Neural progenitor cell (in vitro differentiated cells): ENCODE results near the gene FAM216A. TPM values are rescaled to one million over a fixed set of nuclear protein-coding genes. Genes with fewer than 3 reads are reported as not detected.

ENCODE experiments used
- DNase-seq: peaks from one replicate; pipeline ENCODE4 v3.0.0-alpha.2; 2016; ENCODE audit warnings: low spot score
- H2AFZ ChIP-seq: fragments of 200-600 bp; sonication (generic); replicated peaks from 2 replicates; pipeline ENCODE4 v1.6.1; 2016; ENCODE audit warnings: antibody characterized with exemption
- H3F3A ChIP-seq: fragments of 200-600 bp; sonication (generic); 2 replicates; pipeline ENCODE4 v1.6.1; 2016; ENCODE audit warnings: antibody characterized with exemption, low read depth
- H3K27ac ChIP-seq: fragments of 200-600 bp; sonication (generic); 2 replicates; pipeline ENCODE4 v1.5.1; 2016; ENCODE audit warnings: mild to moderate bottlenecking
- H3K27me3 ChIP-seq: fragments of 200-600 bp; sonication (generic); 2 replicates; pipeline ENCODE4 v1.6.1; 2016; ENCODE audit warnings: mild to moderate bottlenecking, moderate library complexity
- H3K36me3 ChIP-seq: fragments of 200-600 bp; sonication (generic); 2 replicates; pipeline ENCODE4 v1.5.1; 2016
- H3K4me1 ChIP-seq: fragments of 200-600 bp; sonication (generic); 2 replicates; pipeline ENCODE4 v1.6.1; 2016; ENCODE audit warnings: mixed run types
- H3K4me2 ChIP-seq: fragments of 200-600 bp; sonication (generic); 2 replicates; pipeline ENCODE4 v1.6.1; 2016
- H3K4me3 ChIP-seq: fragments of 200-600 bp; sonication (generic); 2 replicates; pipeline ENCODE4 v1.5.1; 2016
- H3K79me2 ChIP-seq: fragments of 200-600 bp; sonication (generic); 2 replicates; pipeline ENCODE4 v1.6.1; 2016; ENCODE audit warnings: low read depth
- H3K9ac ChIP-seq: fragments of 200-600 bp; sonication (generic); 2 replicates; pipeline ENCODE4 v1.6.1; 2016
- H3K9me3 ChIP-seq: fragments of 200-600 bp; sonication (generic); 2 replicates; pipeline ENCODE4 v1.5.1; 2016; ENCODE audit warnings: low read depth
- H4K20me1 ChIP-seq: fragments of 200-600 bp; sonication (generic); 2 replicates; pipeline ENCODE4 v1.6.1; 2016; ENCODE audit warnings: low read depth
- H3K27ac Mint-ChIP-seq: 3 replicates; pipeline ENCODE4 v1.8.0; 2021; ENCODE audit warnings: mixed read lengths
- H3K27me3 Mint-ChIP-seq: 2 replicates; pipeline ENCODE4 v1.8.0; 2022; ENCODE audit warnings: low read depth, mild to moderate bottlenecking, inconsistent platforms, moderate library complexity, mixed read lengths; ENCODE audit not compliant: insufficient read depth
- H3K36me3 Mint-ChIP-seq: 3 replicates; pipeline ENCODE4 v1.8.0; 2021; ENCODE audit warnings: mixed read lengths
- H3K4me1 Mint-ChIP-seq: 3 replicates; pipeline ENCODE4 v1.8.0; 2021; ENCODE audit warnings: mixed read lengths
- H3K4me3 Mint-ChIP-seq: 3 replicates; pipeline ENCODE4 v1.8.0; 2021; ENCODE audit warnings: mild to moderate bottlenecking, moderate library complexity, mixed read lengths
- H3K9me3 Mint-ChIP-seq: 3 replicates; pipeline ENCODE4 v1.8.0; 2020; ENCODE audit warnings: mixed read lengths
- EZH2 ChIP-seq: fragments of 200-600 bp; sonication (generic); IDR thresholded peaks from 2 replicates; pipeline ENCODE4 v1.6.1; 2017; ENCODE audit warnings: antibody characterized with exemption, mild to moderate bottlenecking, moderate library complexity
- EZH2phosphoT487 ChIP-seq: fragments of 200-600 bp; sonication (generic); IDR thresholded peaks from 2 replicates; pipeline ENCODE4 v1.6.1; 2017; ENCODE audit warnings: antibody characterized with exemption
- total RNA-seq: library from RNA; depleted of rRNA; stranded (reverse); fragments of >200 nt; gene quantifications from 2 replicates; pipeline ENCODE4 v1.2.3, GENCODE V29; 2015; ENCODE audit warnings: low replicate concordance
- TF ChIP-seq, protein P1 (sequence below): fragments of 200-600 bp; sonication (generic); IDR thresholded peaks from 2 replicates; pipeline ENCODE4 v1.5.1; 2017; ENCODE audit warnings: antibody characterized with exemption, mild to moderate bottlenecking

Gene FAM216A
- total RNA-seq, 1 donor from 2014 or later: 87.5 TPM

- Mint-ChIP-seq H3K9me3 (peaks cover 10% of the 10 kb centered on the region), H3K27me3 (peaks cover 8% of the 10 kb centered on the region), H3K27ac (peak within 1 kb of the TSS; percentile 90), H3K36me3 (peaks cover 11% of the 10 kb centered on the region), H3K4me1 (peaks cover 18% of the 10 kb centered on the region), H3K4me3 (peak within 1 kb of the TSS; percentile 99)
- H3K27ac ChIP-seq: no peak within 1 kb of the TSS
- H3K79me2 ChIP-seq: peaks cover 47% of the 10 kb centered on the region
- no peaks in the 10 kb centered on the region for H3K36me3 ChIP-seq
- peak within 1 kb of the TSS; percentile 66 for H2AFZ ChIP-seq
- peaks cover 10% of the 10 kb centered on the region for H3F3A ChIP-seq
- H3K4me2 ChIP-seq: peak within 1 kb of the TSS; percentile 85
- peak within 1 kb of the TSS; percentile 84 for H3K9ac ChIP-seq
- H3K4me1 ChIP-seq: peaks cover 11% of the 10 kb centered on the region
- peaks cover 16% of the 10 kb centered on the region for H4K20me1 ChIP-seq
- no peaks in the 10 kb centered on the region for H3K9me3 ChIP-seq
- peak within 1 kb of the TSS; percentile 87 for H3K4me3 ChIP-seq
- DNase-seq: peak; percentile 97
- peaks cover 11% of the 10 kb centered on the region for H3K27me3 ChIP-seq
- no peak for TF ChIP-seq EZH2
- TF ChIP-seq, protein P1, sequence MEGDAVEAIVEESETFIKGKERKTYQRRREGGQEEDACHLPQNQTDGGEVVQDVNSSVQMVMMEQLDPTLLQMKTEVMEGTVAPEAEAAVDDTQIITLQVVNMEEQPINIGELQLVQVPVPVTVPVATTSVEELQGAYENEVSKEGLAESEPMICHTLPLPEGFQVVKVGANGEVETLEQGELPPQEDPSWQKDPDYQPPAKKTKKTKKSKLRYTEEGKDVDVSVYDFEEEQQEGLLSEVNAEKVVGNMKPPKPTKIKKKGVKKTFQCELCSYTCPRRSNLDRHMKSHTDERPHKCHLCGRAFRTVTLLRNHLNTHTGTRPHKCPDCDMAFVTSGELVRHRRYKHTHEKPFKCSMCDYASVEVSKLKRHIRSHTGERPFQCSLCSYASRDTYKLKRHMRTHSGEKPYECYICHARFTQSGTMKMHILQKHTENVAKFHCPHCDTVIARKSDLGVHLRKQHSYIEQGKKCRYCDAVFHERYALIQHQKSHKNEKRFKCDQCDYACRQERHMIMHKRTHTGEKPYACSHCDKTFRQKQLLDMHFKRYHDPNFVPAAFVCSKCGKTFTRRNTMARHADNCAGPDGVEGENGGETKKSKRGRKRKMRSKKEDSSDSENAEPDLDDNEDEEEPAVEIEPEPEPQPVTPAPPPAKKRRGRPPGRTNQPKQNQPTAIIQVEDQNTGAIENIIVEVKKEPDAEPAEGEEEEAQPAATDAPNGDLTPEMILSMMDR: no peak
- no peak for TF ChIP-seq EZH2phosphoT487
Observed at GRCh38 chr12:110501752-110502738, 33.4 kb downstream of the FAM216A start, which contains the start of the genes RAD9B and VPS29. RAD9B (plus strand) TSS chr12:110502331; CDS start chr12:110502338, 7 bp downstream. VPS29 (minus strand) TSS chr12:110502111; CDS start chr12:110502051, 60 bp downstream.

DNA sequence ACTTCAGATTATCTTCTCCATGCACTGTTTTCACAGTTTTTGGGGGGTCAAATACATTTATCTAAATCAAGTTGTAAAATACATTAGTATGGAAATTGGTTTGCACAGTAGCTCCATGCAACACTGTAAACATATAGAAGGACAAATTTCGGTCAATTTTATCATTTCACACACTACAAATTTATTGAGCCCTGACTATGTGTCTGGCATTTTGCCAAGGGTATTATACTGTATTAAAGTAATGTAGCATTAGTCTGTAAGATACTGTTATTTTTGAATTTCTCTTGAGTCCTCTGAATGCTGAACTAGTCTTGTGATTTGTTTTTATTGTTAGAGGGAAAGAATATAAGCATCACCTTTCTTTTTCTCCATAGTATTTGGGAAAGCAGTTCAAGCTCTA lies 34.8 kb downstream of the FAM216A start:
- H3K36me3 Mint-ChIP-seq: peaks cover 11% of the 10 kb centered on the region
- no peak overlapping the region for H3K27ac Mint-ChIP-seq
- H2AFZ ChIP-seq: no peak overlapping the region
- H3K9me3 Mint-ChIP-seq: peaks cover 10% of the 10 kb centered on the region
- TF ChIP-seq EZH2phosphoT487: no peak
- TF ChIP-seq, protein P1: no peak
- no peak for TF ChIP-seq EZH2
- H3K4me1 Mint-ChIP-seq: peaks cover 18% of the 10 kb centered on the region
- H3K4me3 Mint-ChIP-seq: no peak overlapping the region
- H3K27ac ChIP-seq: no peak overlapping the region
- H3K27me3 ChIP-seq: peaks cover 11% of the 10 kb centered on the region
- peaks cover 10% of the 10 kb centered on the region for H3F3A ChIP-seq
- H3K79me2 ChIP-seq: peaks cover 34% of the 10 kb centered on the region
- peaks cover 11% of the 10 kb centered on the region for H3K4me1 ChIP-seq
- no peaks in the 10 kb centered on the region for H3K36me3 ChIP-seq
- no peak for DNase-seq
- H4K20me1 ChIP-seq: peaks cover 16% of the 10 kb centered on the region
- no peak overlapping the region for H3K4me3 ChIP-seq
- no peak overlapping the region for H3K4me2 ChIP-seq
- H3K9ac ChIP-seq: no peak overlapping the region
- H3K9me3 ChIP-seq: no peaks in the 10 kb centered on the region
- peaks cover 8% of the 10 kb centered on the region for H3K27me3 Mint-ChIP-seq

DNA sequence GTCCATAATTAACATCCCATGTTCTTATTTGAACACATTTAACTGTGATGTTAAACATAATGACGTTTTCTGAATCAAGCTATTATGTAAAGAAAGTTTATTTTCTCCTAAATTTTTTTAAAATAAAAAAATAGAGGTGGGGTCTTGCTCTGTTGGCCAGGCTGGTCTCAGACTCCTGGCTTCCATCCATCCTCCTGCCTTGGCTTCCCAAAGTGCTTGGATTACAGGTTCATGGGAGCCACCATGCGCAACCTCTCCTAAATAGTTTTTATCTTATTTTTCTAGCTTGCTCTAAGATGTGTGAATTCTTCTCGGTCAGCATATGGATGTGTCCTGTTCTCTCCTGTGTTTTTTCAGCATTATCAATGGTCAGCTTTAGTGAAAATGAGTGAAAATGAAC lies 36.7 kb downstream of the FAM216A start:
- Histone ChIP-seq H2AFZ (no peak overlapping the region), H3K36me3 (no peaks in the 10 kb centered on the region), H3K9ac (no peak overlapping the region), H3K4me1 (peaks cover 8% of the 10 kb centered on the region), H3K79me2 (peaks cover 15% of the 10 kb centered on the region), H3K27ac (no peak overlapping the region), H4K20me1 (peaks cover 14% of the 10 kb centered on the region), H3K4me2 (no peak overlapping the region), H3K4me3 (no peak overlapping the region), H3K9me3 (no peaks in the 10 kb centered on the region), H3K27me3 (peaks cover 11% of the 10 kb centered on the region), H3F3A (peaks cover under 1% of the 10 kb centered on the region)
- H3K9me3 Mint-ChIP-seq: peaks cover 10% of the 10 kb centered on the region
- peaks cover 11% of the 10 kb centered on the region for H3K36me3 Mint-ChIP-seq
- H3K4me3 Mint-ChIP-seq: no peak overlapping the region
- TF ChIP-seq EZH2phosphoT487 (no peak), EZH2 (no peak)
- TF ChIP-seq, protein P1: no peak
- H3K4me1 Mint-ChIP-seq: peaks cover 17% of the 10 kb centered on the region
- DNase-seq: no peak
- H3K27me3 Mint-ChIP-seq: peaks cover 8% of the 10 kb centered on the region
- no peak overlapping the region for H3K27ac Mint-ChIP-seq
